ENCODE results near the gene UFD1.

UFD1 gene, protein sequence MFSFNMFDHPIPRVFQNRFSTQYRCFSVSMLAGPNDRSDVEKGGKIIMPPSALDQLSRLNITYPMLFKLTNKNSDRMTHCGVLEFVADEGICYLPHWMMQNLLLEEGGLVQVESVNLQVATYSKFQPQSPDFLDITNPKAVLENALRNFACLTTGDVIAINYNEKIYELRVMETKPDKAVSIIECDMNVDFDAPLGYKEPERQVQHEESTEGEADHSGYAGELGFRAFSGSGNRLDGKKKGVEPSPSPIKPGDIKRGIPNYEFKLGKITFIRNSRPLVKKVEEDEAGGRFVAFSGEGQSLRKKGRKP

DNA sequence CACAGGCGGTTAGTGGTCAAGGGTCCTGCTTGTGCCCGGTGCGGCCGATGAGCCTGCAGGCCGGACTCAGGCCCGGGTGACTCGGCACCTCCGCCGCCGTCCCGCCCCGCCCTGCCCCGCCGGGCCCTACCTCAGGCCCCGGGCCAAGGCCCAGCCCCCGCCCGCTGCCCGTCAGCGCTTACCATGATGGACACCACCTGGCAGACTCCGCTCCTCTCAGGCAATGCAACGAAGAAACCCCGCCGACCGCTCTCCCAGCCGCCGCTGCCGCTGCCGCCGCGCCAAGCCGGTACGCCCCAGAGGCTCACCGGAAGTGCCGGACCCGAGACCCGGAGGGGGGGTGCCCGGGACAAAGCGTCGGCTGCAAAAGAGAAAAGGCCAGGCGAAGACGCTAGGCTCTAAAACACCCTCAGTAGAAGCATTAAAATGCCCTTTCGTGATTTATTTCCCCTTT lies at the start of gene UFD1:
UFD1 (minus strand) TSS at position 293 of the 454 bp plus-strand sequence; CDS start at position 185, 108 bp downstream.
- H3K4me1 ChIP-seq (ENCODE audit: control insufficient read depth, insufficient read depth, low read length) = no peaks in the 10 kb centered on the region
- peak within 1 kb of the TSS; percentile 80 for H3K4me3 ChIP-seq (ENCODE audit: low read length)
- H3K9ac ChIP-seq (ENCODE audit: low read length) = peak within 1 kb of the TSS; percentile 77
- peaks cover under 1% of the 10 kb centered on the region for H3K36me3 ChIP-seq (ENCODE audit: control insufficient read depth, insufficient read depth, low read length)
- H3K27me3 ChIP-seq (ENCODE audit: control insufficient read depth, insufficient read depth, low read length) = no peaks in the 10 kb centered on the region
- no peaks in the 10 kb centered on the region for H3K9me3 ChIP-seq (ENCODE audit: control insufficient read depth, low read length)

DNA sequence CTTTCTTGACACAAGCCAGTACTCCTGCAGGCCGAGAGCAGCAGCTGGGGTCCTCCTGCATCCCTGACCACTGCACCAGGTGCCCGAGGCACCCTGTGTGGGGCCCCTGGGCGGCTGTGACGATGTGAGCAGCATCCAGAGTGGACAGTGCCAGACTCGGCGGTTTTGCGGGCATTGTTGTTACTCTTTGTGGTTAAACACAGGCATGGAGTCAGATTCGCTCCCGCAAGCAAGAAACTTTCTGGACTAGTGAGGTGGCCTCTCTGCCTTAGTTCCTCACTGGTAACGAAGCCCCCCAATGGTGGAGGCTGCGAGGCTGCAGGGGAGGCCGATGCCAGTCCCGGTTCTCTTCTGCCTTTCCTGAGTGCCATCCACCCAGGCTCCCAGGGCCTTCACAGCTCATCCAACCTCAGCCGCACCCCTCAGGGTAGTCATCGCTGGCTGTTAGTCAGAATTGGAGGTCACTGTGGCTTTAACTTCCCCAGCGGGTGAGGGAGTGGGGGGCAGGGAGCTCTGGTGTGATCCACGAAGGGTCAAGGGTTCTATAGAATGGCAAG lies 48.9 kb upstream of the UFD1 start:
- no peaks in the 10 kb centered on the region for H3K36me3 ChIP-seq (ENCODE audit: control insufficient read depth, insufficient read depth, low read length)
- H3K27me3 ChIP-seq (ENCODE audit: control insufficient read depth, insufficient read depth, low read length) = peaks cover 33% of the 10 kb centered on the region
- H3K9ac ChIP-seq (ENCODE audit: low read length) = no peak overlapping the region
- no peak overlapping the region for H3K4me3 ChIP-seq (ENCODE audit: low read length)
- peaks cover 12% of the 10 kb centered on the region for H3K4me1 ChIP-seq (ENCODE audit: control insufficient read depth, insufficient read depth, low read length)
- no peaks in the 10 kb centered on the region for H3K9me3 ChIP-seq (ENCODE audit: control insufficient read depth, low read length)

DNA sequence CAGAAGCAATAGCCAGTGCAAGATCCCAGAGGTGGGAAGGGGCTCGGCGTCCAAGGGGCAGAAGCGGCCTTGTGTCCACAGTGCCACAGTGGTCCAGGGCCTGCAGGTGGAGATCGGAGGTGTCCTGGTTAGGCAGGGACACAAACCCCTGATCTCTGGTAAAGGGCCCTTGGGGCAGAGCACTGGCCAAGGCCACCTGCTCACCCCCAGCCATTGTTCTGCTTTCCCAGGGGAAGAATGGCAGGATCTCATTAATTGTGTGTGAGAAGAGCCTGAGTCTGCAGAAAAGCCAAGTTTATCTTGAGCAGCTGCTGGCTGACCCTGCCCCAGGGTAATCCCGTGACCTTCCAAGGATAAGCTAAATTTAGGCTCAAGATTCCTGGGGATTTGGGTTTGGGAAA lies 48.3 kb upstream of the UFD1 start:
- Histone ChIP-seq H3K4me1 (ENCODE audit: control insufficient read depth, insufficient read depth, low read length) (peaks cover 12% of the 10 kb centered on the region), H3K4me3 (ENCODE audit: low read length) (no peak overlapping the region), H3K9ac (ENCODE audit: low read length) (no peak overlapping the region), H3K36me3 (ENCODE audit: control insufficient read depth, insufficient read depth, low read length) (no peaks in the 10 kb centered on the region), H3K9me3 (ENCODE audit: control insufficient read depth, low read length) (no peaks in the 10 kb centered on the region), H3K27me3 (ENCODE audit: control insufficient read depth, insufficient read depth, low read length) (peaks cover 39% of the 10 kb centered on the region)

DNA sequence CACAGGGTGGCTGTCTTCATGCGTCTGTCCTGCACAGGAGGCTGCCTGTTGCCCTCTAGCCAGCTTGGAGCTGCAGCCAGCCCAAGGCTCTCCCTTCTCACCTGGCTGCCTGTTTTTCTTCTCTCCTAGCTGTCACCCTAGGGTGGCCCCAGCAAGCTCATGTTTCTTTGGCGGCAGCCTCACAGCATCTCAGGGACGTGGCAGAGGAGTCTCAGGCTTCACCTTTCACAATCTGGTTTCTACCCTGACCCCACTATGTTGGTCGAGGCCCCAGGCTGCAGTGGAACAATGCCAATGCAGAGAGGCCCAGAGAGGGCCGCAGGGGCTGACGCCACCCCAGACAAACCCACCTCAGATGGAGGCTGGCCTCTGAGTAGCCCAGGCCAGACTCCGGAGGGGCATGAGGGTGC lies 47.7 kb upstream of the UFD1 start:
- no peak overlapping the region for H3K9ac ChIP-seq (ENCODE audit: low read length)
- no peaks in the 10 kb centered on the region for H3K36me3 ChIP-seq (ENCODE audit: control insufficient read depth, insufficient read depth, low read length)
- H3K4me1 ChIP-seq (ENCODE audit: control insufficient read depth, insufficient read depth, low read length) = peaks cover 12% of the 10 kb centered on the region
- no peak overlapping the region for H3K4me3 ChIP-seq (ENCODE audit: low read length)
- peaks cover 44% of the 10 kb centered on the region for H3K27me3 ChIP-seq (ENCODE audit: control insufficient read depth, insufficient read depth, low read length)
- no peaks in the 10 kb centered on the region for H3K9me3 ChIP-seq (ENCODE audit: control insufficient read depth, low read length)

DNA sequence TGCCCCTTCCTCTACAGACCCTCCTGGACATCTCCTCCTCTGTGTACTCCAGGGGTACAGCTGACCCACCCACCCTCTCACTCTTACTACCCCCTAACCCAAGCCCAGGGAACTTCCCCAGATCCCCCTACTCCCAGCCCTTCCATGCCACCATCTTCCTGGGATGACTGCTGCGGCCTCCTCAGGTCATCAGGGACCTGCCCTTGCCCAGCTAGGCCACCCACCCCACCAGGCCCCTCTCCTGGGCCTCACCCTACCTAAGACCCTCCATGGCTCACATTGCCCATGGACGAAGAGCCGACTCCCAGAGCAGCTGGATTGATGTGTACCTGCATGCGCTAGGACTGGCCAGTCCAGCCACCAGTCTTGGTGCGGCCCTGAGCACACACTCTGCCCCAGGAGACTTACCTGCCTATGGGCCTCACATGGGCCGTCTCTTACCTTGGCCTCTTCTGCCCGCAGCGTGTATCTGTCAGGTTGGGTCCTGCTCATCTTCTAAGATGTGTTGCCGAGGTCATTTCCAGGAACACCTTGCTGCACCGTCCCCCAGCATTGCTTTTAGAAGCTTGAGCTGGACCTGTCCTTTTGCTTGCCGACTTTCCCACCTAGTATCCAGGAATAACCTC lies 47.2 kb upstream of the UFD1 start:
- Histone ChIP-seq H3K36me3 (ENCODE audit: control insufficient read depth, insufficient read depth, low read length) (no peaks in the 10 kb centered on the region), H3K9me3 (ENCODE audit: control insufficient read depth, low read length) (no peaks in the 10 kb centered on the region), H3K9ac (ENCODE audit: low read length) (no peak overlapping the region), H3K4me1 (ENCODE audit: control insufficient read depth, insufficient read depth, low read length) (peaks cover 12% of the 10 kb centered on the region), H3K4me3 (ENCODE audit: low read length) (no peak overlapping the region), H3K27me3 (ENCODE audit: control insufficient read depth, insufficient read depth, low read length) (peaks cover 44% of the 10 kb centered on the region)

DNA sequence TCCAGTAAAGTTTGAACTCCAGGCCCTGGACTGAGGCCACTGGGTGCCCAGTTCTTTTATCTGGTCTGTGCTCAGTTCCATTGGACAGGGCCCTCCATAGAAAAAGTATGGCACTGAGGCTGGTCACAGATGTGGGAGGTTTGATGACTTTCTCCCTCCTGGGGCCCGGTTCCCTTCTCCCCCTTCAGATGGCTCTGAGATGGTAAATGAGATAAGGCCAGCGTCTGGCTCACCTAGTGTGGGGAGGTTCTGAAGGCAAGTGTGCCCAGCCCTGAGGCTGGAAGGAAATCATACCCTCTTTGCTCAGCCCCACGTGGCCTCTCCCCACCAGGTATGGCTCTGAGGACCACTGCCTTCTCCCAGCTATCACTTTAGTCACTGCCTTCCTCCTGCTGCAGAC lies 46.7 kb upstream of the UFD1 start:
- Histone ChIP-seq H3K9me3 (ENCODE audit: control insufficient read depth, low read length) (no peaks in the 10 kb centered on the region), H3K9ac (ENCODE audit: low read length) (no peak overlapping the region), H3K36me3 (ENCODE audit: control insufficient read depth, insufficient read depth, low read length) (no peaks in the 10 kb centered on the region), H3K4me3 (ENCODE audit: low read length) (no peak overlapping the region), H3K4me1 (ENCODE audit: control insufficient read depth, insufficient read depth, low read length) (peaks cover 12% of the 10 kb centered on the region), H3K27me3 (ENCODE audit: control insufficient read depth, insufficient read depth, low read length) (peaks cover 44% of the 10 kb centered on the region)

DNA sequence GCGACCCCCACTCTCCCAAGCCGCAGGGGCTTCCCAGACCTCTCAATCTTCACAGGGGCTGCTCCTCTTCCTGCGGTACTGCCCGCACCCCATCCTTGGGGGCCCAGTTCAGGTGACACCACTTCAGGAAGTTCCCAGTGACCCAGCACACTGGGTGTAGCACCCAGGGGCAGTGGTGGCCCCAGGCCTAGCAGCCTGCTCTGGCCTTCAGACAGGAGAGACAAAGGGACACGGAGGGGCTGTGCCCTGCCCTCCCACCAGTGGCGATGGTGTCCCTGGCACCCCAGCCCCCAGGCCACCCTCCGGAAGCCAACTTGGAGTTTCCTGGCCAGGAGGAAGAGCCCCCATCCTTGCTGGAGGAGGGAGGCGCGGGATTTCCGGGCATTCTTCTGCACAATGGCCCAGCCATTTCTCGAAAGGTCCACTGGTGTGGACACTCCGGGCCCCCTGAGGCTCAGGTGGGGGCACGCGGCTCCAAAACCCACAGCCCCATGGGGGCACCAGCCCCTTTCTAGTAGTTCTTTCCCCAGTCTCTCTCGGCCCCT lies 46.2 kb upstream of the UFD1 start:
- Histone ChIP-seq H3K27me3 (ENCODE audit: control insufficient read depth, insufficient read depth, low read length) (peaks cover 44% of the 10 kb centered on the region), H3K4me1 (ENCODE audit: control insufficient read depth, insufficient read depth, low read length) (peaks cover 12% of the 10 kb centered on the region), H3K9me3 (ENCODE audit: control insufficient read depth, low read length) (no peaks in the 10 kb centered on the region), H3K36me3 (ENCODE audit: control insufficient read depth, insufficient read depth, low read length) (no peaks in the 10 kb centered on the region), H3K4me3 (ENCODE audit: low read length) (no peak overlapping the region), H3K9ac (ENCODE audit: low read length) (no peak overlapping the region)

DNA sequence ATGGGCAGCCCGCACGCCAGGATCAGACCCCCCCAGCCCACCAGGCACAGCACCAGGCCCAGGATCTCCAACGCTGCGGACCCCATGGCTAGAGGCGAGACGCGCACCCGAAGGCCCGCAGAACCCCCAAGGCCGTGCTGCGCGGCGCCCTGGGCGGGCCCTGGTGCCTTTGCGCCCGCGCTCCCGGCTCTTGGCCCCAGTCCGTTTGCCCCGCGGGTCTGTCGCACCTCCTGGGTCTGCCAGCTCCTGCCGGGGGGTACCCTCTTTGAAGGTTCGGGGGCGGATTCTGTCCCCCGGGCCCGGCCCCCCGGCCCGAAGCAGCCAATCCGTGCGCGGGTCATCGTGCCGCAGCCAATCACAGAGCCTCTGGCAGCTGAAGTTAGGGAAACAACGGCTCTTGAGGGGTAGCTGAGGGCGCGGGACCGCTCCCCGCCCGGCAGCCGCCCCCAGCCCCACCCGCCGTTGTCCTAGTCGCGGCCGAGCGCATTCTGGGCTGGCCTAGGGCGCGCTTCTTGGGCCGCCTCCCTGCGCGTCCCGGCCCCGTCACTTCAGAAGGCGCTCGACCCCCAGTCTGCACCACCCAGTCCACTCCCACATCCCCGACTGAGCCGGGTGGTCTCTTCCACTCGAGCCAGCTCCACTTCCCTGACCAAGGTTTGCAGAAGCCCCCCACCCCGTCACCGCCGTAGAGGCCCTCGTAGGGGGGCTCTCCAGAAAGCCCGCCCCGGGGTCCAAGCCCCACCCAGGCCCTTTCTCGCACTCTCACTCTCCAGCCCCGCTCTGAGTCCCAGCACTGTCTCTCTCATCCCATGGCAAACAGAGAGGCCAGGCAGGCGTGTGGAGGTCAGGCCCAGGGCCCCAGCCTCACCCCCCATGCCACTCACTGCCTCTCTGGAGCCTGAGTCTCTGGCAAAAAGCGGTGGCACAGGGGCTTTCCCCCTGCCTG lies 45.5 kb upstream of the UFD1 start, which contains the start of gene CLDN5:
CLDN5 (minus strand) TSS at position 241 of the 946 bp plus-strand sequence; CDS start at position 86, 155 bp downstream.
- H3K9me3 ChIP-seq (ENCODE audit: control insufficient read depth, low read length) = no peaks in the 10 kb centered on the region
- no peak within 1 kb of the TSS for H3K4me3 ChIP-seq (ENCODE audit: low read length)
- H3K4me1 ChIP-seq (ENCODE audit: control insufficient read depth, insufficient read depth, low read length) = peaks cover 12% of the 10 kb centered on the region
- H3K27me3 ChIP-seq (ENCODE audit: control insufficient read depth, insufficient read depth, low read length) = peaks cover 44% of the 10 kb centered on the region
- H3K9ac ChIP-seq (ENCODE audit: low read length) = no peak within 1 kb of the TSS
- no peaks in the 10 kb centered on the region for H3K36me3 ChIP-seq (ENCODE audit: control insufficient read depth, insufficient read depth, low read length)

DNA sequence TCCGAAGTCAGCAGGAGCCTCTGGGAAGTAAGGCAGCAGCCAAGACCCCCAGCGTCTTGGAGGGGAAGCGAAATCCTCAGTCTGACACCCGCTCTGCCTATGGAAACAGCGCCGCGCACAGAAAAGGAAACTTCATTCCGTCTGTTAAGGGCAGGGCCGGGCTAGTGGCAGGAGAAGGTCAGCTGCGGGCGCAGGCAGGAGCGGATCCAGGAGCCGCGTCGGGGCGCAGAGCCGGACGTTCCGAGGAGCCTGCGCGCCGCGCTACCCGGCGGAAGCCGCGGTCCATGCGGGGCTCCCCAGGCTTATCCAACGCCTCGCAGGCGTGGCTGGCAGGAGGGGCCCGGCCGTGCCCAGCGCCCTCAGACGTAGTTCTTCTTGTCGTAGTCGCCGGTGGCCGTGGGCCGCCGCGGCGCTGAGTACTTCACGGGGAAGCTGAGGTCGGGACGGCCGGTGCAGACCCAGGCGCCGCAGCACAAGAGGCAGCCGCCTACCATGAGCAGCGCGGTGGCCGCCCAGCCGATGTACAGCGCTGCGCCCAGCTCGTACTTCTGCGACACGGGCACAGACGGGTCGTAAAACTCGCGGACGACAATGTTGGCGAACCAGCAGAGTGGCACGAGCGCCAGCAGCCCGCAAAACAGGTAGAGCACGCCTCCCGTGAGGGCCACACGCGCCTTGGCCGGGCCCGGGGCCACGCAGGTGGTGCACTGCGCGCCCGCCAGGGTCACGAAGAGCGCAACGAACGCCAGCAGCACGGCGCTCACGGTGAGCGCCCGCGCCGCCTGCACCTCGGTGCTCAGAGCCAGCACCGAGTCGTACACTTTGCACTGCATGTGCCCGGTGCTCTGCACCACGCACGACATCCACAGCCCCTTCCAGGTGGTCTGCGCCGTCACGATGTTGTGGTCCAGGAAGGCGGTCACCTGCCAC lies 44.5 kb upstream of the UFD1 start:
- no peak overlapping the region for H3K9ac ChIP-seq (ENCODE audit: low read length)
- peaks cover 44% of the 10 kb centered on the region for H3K27me3 ChIP-seq (ENCODE audit: control insufficient read depth, insufficient read depth, low read length)
- H3K4me1 ChIP-seq (ENCODE audit: control insufficient read depth, insufficient read depth, low read length) = peaks cover 12% of the 10 kb centered on the region
- H3K4me3 ChIP-seq (ENCODE audit: low read length) = no peak overlapping the region
- H3K36me3 ChIP-seq (ENCODE audit: control insufficient read depth, insufficient read depth, low read length) = no peaks in the 10 kb centered on the region
- H3K9me3 ChIP-seq (ENCODE audit: control insufficient read depth, low read length) = no peaks in the 10 kb centered on the region

DNA sequence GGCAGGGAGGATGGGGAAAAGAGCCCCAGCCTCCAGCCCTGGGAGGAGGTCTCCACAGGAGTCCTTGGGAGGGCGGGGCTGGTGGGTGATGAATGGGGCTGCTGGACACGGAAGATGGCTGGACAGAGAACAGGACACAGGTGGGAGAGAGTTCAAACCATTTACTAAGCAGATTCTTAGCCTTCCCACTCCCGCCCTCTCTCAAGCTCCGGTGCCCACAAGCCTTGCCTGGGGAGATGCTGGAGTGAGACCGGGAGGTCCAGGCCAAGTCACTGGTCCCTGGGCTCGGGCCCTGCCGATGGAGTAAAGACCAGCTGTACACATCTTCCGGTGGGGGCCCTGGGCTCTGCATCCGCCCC lies 43.9 kb upstream of the UFD1 start:
- no peak overlapping the region for H3K9ac ChIP-seq (ENCODE audit: low read length)
- peaks cover 12% of the 10 kb centered on the region for H3K4me1 ChIP-seq (ENCODE audit: control insufficient read depth, insufficient read depth, low read length)
- no peaks in the 10 kb centered on the region for H3K36me3 ChIP-seq (ENCODE audit: control insufficient read depth, insufficient read depth, low read length)
- H3K27me3 ChIP-seq (ENCODE audit: control insufficient read depth, insufficient read depth, low read length) = peaks cover 44% of the 10 kb centered on the region
- no peaks in the 10 kb centered on the region for H3K9me3 ChIP-seq (ENCODE audit: control insufficient read depth, low read length)
- H3K4me3 ChIP-seq (ENCODE audit: low read length) = no peak overlapping the region
